ENCODE measurements around the gene GAD2.

DNA sequence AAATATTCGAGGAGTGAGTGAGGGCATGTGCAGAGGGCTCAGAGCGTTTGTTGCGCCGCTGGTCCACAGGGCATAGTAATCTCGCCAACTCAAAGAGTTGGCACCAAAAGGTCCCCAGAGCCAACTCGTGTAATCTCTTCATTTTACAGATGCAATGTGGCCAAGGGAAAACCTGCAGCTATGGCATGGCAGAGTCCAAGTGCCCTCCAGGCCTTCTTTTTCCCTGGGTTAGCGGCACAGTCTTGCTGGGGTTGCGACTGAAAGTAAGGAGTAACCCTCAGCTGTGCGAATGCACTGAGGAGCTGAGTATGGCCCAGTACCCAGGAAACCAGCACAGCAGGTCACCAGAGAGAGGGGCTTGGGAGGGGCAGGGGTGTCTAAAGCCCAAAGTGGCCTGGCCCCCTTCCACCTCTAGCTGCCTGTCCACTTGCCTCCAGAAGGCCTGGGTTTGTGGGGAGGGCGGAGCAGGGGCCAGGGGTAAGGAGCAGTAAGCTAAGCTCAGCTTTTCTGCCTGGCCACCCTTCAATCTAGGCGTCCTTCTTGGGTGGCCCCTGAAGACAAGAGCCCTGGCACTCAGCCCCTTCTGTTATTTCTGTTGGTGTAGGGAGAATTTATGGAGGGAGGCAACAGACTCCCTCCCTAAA, 3.3 kb upstream of the GAD2 start:
- TF ChIP-seq, protein P1, sequence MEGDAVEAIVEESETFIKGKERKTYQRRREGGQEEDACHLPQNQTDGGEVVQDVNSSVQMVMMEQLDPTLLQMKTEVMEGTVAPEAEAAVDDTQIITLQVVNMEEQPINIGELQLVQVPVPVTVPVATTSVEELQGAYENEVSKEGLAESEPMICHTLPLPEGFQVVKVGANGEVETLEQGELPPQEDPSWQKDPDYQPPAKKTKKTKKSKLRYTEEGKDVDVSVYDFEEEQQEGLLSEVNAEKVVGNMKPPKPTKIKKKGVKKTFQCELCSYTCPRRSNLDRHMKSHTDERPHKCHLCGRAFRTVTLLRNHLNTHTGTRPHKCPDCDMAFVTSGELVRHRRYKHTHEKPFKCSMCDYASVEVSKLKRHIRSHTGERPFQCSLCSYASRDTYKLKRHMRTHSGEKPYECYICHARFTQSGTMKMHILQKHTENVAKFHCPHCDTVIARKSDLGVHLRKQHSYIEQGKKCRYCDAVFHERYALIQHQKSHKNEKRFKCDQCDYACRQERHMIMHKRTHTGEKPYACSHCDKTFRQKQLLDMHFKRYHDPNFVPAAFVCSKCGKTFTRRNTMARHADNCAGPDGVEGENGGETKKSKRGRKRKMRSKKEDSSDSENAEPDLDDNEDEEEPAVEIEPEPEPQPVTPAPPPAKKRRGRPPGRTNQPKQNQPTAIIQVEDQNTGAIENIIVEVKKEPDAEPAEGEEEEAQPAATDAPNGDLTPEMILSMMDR (IDR thresholded peaks at IDR 0.05; ENCODE audit: low read depth, low read length) = no peak
- TF ChIP-seq EZH2phosphoT487 (IDR thresholded peaks at IDR 0.05; ENCODE audit: low read depth) = no peak
